NT2/D1 (cell line): ENCODE measurements around the gene SMIM29.
"Not testable (repeated sequence)": the region's sequence is repeated elsewhere in the genome, so short reads cannot be mapped to it uniquely, and the experiment has no call there.

Experiments used
- DNase-seq: peaks from one replicate; pipeline ENCODE4 v3.0.0-alpha.2; 2011; ENCODE audit warnings: low read depth, low spot score
- H3K27me3 ChIP-seq: 2 replicates; pipeline ENCODE4 v1.6.0; 2011; ENCODE audit warnings: mild to moderate bottlenecking; ENCODE audit not compliant: insufficient read length, insufficient read depth
- H3K36me3 ChIP-seq: 2 replicates; pipeline ENCODE4 v1.6.1; 2011; ENCODE audit warnings: mild to moderate bottlenecking, low read length, mixed read lengths; ENCODE audit not compliant: insufficient read depth, insufficient read length
- H3K4me1 ChIP-seq: 2 replicates; pipeline ENCODE4 v1.5.1; 2011; ENCODE audit not compliant: insufficient read depth, insufficient read length
- H3K4me3 ChIP-seq: 2 replicates; pipeline ENCODE4 v1.5.1; 2011; ENCODE audit warnings: low read depth; ENCODE audit not compliant: insufficient read length
- H3K9ac ChIP-seq: 2 replicates; pipeline ENCODE4 v1.6.0; 2011; ENCODE audit warnings: low read depth; ENCODE audit not compliant: insufficient read length
- H3K9me3 ChIP-seq: 2 replicates; pipeline ENCODE4 v1.5.1; 2011; ENCODE audit warnings: mild to moderate bottlenecking, low read length; ENCODE audit not compliant: insufficient read depth
- SUZ12 ChIP-seq: IDR thresholded peaks from 2 replicates; pipeline ENCODE4 v1.6.1; 2011; ENCODE audit not compliant: insufficient read length, insufficient read depth; ENCODE audit errors: extremely low read depth
- YY1 ChIP-seq: IDR thresholded peaks from 2 replicates; pipeline ENCODE4 v1.6.1; 2011; ENCODE audit not compliant: insufficient read length, insufficient read depth
- ZNF274 ChIP-seq: IDR thresholded peaks from 2 replicates; pipeline ENCODE4 v1.6.1; 2011; ENCODE audit warnings: mild to moderate bottlenecking, low read depth, low read length

SMIM29 gene

DNA sequence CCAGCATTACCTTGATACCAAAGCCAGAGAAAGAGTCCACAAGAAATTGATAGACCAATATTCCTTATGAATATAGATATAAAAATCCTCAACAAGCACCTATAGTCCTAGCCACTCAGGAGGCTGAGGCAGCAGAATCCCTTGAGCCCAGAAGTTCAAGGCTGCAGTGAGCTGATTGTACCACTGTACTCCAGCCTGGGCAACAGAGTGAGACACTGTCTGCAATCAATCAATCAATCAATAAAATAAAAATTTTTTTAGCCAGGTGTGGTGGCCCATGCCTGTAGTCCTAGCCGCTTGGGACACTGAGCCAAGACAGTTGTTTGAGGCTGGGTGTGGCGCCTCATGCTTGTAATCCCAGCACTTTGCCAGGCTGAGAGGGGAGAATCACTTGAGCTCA lies 18.9 kb upstream of the SMIM29 start:
- Histone ChIP-seq H3K36me3 (no peaks in the 10 kb centered on the region), H3K9me3 (no peaks in the 10 kb centered on the region; the same call in 1 of the 2 replicates), H3K4me1 (peaks cover 2% of the 10 kb centered on the region), H3K9ac (no peak overlapping the region), H3K27me3 (no peaks in the 10 kb centered on the region), H3K4me3 (no peak overlapping the region)
- TF ChIP-seq ZNF274 (no peak), SUZ12 (no peak), YY1 (no peak)
- DNase-seq: no peak

DNA sequence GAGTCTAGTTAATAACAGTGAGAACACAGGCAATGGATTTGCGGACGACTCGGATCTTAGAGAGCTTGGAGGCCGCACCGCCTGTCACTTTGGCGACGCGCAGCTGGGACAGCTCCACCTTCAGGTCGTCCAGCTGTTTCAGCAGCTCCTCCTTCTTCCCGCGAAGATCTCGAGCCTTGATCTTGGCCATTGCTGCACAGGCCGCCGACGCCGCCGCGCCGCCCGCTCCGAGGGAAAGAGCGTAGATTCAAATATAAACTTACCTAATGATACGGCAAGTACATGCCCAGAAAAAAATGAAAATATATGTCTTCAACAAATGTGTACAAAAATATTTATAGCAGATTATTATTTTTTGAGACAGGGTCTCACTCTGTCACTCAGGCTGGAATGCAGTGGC lies 14.7 kb upstream of the SMIM29 start:
- not testable (repeated sequence) for DNase-seq, H3K36me3 ChIP-seq, H3K4me3 ChIP-seq, H3K9me3 ChIP-seq, H3K27me3 ChIP-seq, H3K9ac ChIP-seq, H3K4me1 ChIP-seq

DNA sequence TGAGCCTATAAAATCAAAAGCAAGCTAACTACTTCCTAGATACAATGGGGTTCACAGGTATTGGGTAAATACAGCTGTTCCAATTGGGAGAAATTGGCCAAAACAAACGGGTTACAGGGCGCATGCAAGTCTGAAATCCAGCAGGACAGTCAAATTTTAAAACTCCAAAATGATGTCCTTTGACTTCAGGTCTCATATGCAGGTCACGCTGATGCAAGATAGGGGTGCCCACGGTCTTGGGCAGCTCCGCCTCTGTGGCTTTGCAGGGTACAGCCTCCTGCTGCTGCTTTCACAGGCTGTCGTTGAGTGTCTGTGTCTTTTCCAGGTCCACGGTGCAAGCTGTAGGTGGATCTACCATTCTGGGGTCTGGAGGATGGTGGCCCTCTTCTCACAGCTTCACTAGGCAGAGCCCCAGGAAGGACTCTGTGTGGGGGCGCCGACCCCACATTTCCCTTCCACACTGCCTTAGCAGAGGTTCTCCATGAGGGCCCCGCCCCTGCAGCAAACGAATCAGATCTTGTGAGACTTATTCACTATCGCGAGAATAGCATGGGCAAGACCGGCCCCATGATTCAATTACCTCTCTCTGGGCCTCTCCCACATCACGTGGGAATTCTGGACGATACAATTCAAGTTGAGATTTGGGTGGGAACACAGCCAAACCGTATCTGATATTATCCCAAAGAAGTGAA lies 11.9 kb upstream of the SMIM29 start:
- no peak for DNase-seq
- Histone ChIP-seq H3K36me3 (no peaks in the 10 kb centered on the region), H3K9me3 (peaks cover 5% of the 10 kb centered on the region), H3K9ac (no peak overlapping the region), H3K27me3 (no peaks in the 10 kb centered on the region), H3K4me3 (no peak overlapping the region), H3K4me1 (no peaks in the 10 kb centered on the region)
- no peak for TF ChIP-seq SUZ12
- no peak for TF ChIP-seq YY1
- TF ChIP-seq ZNF274: no peak

DNA sequence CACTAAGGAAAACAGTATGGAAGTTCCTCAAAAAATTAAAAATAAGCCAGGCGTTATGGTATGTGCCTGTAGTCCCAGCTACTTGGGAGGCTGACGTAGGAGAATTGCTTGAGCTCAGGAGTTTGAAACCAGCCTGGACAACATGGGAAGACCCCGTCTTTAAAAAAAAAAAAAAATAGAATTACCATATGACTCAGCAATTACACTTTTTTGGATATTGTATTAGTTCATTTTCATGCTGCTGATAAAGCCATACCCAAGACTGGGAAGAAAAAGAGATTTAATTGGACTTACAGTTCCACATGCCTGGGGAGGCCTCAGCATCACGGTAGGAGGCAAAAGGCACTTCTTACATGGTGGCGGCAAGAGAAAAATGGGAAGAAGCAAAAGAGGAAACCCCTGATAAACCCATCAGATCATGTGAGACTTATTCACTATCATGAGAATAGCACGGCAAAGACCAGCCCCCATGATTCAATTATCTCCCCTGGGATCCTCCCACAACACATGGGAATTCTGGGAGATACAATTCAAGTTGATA lies 10.8 kb upstream of the SMIM29 start:
- no peaks in the 10 kb centered on the region for H3K36me3 ChIP-seq
- no peak for TF ChIP-seq YY1
- no peak for TF ChIP-seq ZNF274
- no peak for TF ChIP-seq SUZ12
- H3K27me3 ChIP-seq: no peaks in the 10 kb centered on the region
- H3K4me3 ChIP-seq: no peak overlapping the region
- H3K9ac ChIP-seq: no peak overlapping the region
- no peak for DNase-seq
- peaks cover 5% of the 10 kb centered on the region for H3K9me3 ChIP-seq
- no peaks in the 10 kb centered on the region for H3K4me1 ChIP-seq

DNA sequence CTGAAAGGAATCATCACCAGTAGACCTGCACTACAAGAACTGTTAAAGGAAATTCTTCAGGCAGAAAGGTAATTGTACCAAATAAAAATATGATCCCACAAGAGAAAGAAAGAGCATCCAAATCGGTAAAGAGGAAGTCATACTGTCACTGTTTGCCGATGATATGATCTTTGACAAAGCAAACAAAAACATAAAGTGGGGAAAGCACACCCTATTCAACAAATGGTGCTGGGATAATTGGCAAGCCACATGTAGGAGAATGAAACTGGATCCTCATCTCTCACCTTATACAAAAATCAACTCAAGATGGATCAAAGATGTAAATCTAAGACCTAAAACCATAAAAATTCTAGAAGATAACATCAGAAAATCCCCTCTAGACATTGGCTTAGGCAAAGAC lies 3.6 kb upstream of the SMIM29 start:
- H3K4me3 ChIP-seq, H3K9me3 ChIP-seq, DNase-seq, H3K4me1 ChIP-seq, H3K36me3 ChIP-seq, H3K27me3 ChIP-seq, H3K9ac ChIP-seq: not testable (repeated sequence)

DNA sequence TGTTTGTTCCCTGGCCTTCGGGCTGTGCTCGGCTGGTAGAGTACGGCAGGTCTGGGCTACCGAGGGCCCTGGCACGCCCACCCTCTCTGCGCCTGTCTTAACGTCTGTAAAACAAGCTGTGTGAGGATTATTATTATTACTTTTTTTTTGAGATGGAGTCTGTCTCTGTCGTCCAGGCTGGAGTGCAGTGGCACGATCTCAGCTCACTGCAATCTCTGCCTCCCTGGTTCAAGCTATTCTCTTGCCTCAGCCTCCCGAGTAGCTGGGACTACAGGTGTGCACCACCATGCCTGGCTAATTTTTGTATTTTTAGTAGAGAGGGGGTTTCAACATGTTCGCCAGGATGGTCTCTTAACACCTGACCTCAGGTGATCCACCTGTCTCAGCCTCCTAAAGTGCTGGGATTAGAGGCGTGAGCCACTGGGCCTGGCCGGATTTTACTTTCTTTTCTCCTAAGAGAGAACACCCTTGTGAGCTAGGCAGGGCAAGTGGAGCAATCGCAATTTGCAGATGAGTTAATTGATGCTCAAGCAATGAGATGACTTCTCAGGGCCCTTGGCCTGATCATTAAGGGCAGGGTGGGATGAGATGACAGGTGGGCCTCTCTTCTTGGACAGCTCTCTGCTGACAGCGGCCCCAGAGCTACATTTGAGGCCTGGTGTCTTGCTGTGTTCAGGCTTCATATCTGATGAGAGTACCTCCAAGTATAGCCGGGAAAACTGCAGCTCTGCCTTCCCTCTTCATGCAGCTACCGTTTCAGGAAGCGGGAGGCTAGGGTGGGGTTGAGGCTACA lies 859 bp upstream of the SMIM29 start:
- H3K4me1 ChIP-seq: peaks cover 8% of the 10 kb centered on the region
- peak overlapping the region; percentile 54 for H3K4me3 ChIP-seq
- no peaks in the 10 kb centered on the region for H3K27me3 ChIP-seq
- peak overlapping the region; percentile 70 for H3K9ac ChIP-seq
- TF ChIP-seq SUZ12 (no peak), YY1 (no peak), ZNF274 (no peak)
- no peak for DNase-seq
- no peaks in the 10 kb centered on the region for H3K9me3 ChIP-seq
- peaks cover 7% of the 10 kb centered on the region for H3K36me3 ChIP-seq

DNA sequence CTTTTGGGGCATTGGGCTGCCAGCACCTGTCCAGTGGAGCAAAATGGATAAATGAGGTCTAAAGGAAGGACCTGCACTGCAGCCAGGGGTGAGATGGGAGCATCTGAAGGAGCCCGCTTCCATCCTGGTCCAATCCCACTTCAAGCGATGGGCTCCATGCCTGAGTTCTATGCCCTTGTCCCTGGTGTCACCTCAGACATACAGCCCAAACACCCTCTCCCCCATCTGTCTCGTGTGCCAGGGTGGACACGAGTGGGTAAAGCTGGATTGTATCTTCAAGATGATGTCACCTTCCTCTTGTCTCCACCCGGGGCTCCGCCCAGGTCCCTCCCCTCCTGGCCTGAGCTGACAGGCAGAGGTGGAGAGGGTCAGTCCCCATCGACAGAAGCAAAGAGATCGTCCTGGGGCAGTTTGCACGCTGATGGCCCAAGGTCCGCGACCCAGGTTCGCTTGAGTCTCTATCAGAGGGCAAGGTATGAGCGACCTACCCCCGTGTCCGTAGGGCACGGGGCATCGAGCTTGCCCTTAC lies 544 bp downstream of the SMIM29 start:
- Histone ChIP-seq H3K4me1 (peaks cover 10% of the 10 kb centered on the region), H3K36me3 (peaks cover 13% of the 10 kb centered on the region), H3K27me3 (no peaks in the 10 kb centered on the region), H3K4me3 (peak overlapping the region; percentile 79), H3K9ac (peak overlapping the region; percentile 88), H3K9me3 (no peaks in the 10 kb centered on the region)
- TF ChIP-seq YY1: no peak
- TF ChIP-seq ZNF274: no peak
- no peak for TF ChIP-seq SUZ12
- no peak for DNase-seq
